ENCODE measurements around the gene GAS7.

GAS7 gene

DNA sequence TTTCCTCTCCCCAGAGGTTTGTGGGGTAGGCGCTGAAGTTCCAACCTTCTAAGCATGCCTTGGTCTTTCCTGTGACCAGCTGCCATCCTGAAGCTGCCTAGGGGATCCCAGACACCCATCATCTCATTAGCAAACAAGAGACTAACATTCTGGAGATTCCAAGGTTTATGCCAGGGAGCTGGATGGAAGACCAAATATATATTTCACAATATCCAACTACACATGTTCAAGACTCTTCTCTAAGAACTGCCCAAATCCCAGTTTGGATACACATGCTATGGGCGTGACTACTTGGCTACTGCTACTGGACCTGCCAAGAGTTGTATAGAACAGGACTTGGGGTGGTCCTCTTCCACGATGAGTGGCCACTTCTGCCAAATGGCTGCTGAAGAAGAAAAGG, 200.3 kb downstream of the GAS7 start:
- H3K27me3 ChIP-seq (replicated peaks; ENCODE audit: control insufficient read depth, insufficient read depth, low read length) = no peaks in the 10 kb centered on the region
- peaks cover 8% of the 10 kb centered on the region for H3K4me1 ChIP-seq (ENCODE audit: control insufficient read depth, insufficient read depth, low read length)
- DNase-seq (ENCODE audit: low read depth) = no peak
- H3K9me3 ChIP-seq (ENCODE audit: control insufficient read depth, low read length) = no peaks in the 10 kb centered on the region
- no peaks in the 10 kb centered on the region for H3K36me3 ChIP-seq (ENCODE audit: control insufficient read depth, insufficient read depth, low read length, severe bottlenecking)
- no peak overlapping the region for H3K9ac ChIP-seq (ENCODE audit: low read length)
- no peak overlapping the region for H3K4me3 ChIP-seq (ENCODE audit: low read length)

DNA sequence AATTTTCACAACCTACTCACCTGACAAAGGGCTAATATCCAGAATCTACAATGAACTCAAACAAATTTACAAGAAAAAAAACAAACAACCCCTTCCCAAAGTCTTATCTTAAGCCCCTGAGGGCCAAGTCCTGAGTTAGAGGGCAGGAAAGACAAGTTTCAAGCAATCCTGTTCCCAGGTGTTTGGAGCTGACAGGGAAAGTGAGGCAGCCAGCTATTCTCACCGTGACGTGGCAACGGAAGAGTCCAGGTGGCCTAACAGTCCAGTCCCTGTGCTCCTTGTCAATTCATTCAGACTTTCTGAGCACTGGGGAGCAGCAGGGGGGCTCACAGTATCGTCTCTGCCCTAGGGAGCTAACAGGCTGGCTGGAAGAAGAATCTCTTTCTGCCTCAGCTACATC, 203.6 kb downstream of the GAS7 start:
- Histone ChIP-seq H3K9me3 (ENCODE audit: control insufficient read depth, low read length) (no peaks in the 10 kb centered on the region), H3K4me3 (ENCODE audit: low read length) (no peak overlapping the region), H3K27me3 (replicated peaks; ENCODE audit: control insufficient read depth, insufficient read depth, low read length) (no peaks in the 10 kb centered on the region), H3K4me1 (ENCODE audit: control insufficient read depth, insufficient read depth, low read length) (no peaks in the 10 kb centered on the region), H3K36me3 (ENCODE audit: control insufficient read depth, insufficient read depth, low read length, severe bottlenecking) (no peaks in the 10 kb centered on the region), H3K9ac (ENCODE audit: low read length) (no peak overlapping the region)
- no peak for DNase-seq (ENCODE audit: low read depth)

DNA sequence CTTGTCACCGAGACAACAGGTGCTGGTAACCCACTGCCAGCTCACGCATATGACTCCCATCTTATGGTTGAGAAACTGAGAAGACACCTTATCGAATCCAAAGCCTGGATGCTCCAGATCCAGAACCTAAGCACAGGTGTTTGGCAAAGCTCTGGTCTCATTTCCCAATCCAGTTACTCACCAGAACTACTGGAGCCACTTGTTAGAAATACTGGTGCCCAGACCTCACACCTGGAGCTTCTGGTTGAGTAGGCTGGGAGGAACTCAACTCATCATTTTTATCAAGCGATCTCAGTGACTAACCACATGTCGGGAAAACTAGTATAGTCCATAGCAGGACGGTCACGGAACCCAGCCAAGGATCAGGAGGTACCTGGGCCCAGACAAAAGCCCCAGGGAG, 206.6 kb downstream of the GAS7 start:
- no peaks in the 10 kb centered on the region for H3K27me3 ChIP-seq (replicated peaks; ENCODE audit: control insufficient read depth, insufficient read depth, low read length)
- H3K9me3 ChIP-seq (ENCODE audit: control insufficient read depth, low read length) = no peaks in the 10 kb centered on the region
- no peak overlapping the region for H3K4me3 ChIP-seq (ENCODE audit: low read length)
- no peak overlapping the region for H3K9ac ChIP-seq (ENCODE audit: low read length)
- no peak for DNase-seq (ENCODE audit: low read depth)
- no peaks in the 10 kb centered on the region for H3K36me3 ChIP-seq (ENCODE audit: control insufficient read depth, insufficient read depth, low read length, severe bottlenecking)
- H3K4me1 ChIP-seq (ENCODE audit: control insufficient read depth, insufficient read depth, low read length) = peaks cover 3% of the 10 kb centered on the region

DNA sequence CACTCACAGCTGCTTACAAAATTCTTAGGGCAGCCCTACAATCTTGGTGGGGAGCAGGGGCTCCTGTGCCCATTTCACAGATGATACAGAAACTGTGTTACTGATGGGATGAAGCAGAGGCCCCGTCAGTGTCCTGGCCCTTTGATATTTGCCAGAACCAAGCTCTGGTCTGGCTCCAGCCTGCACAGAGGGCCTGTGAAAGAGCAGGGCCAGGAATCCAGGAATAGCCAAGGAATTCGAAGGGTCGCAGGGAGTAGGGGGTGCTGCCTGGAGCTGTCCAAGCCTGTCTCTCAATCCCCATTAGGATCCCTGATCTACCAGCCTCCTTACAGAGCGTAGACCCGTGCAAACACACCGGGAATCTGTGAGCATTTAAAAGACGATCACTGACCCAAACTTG, 207.1 kb downstream of the GAS7 start:
- peaks cover 5% of the 10 kb centered on the region for H3K4me1 ChIP-seq (ENCODE audit: control insufficient read depth, insufficient read depth, low read length)
- H3K9ac ChIP-seq (ENCODE audit: low read length) = no peak overlapping the region
- no peak overlapping the region for H3K4me3 ChIP-seq (ENCODE audit: low read length)
- no peaks in the 10 kb centered on the region for H3K9me3 ChIP-seq (ENCODE audit: control insufficient read depth, low read length)
- DNase-seq (ENCODE audit: low read depth) = no peak
- no peaks in the 10 kb centered on the region for H3K36me3 ChIP-seq (ENCODE audit: control insufficient read depth, insufficient read depth, low read length, severe bottlenecking)
- H3K27me3 ChIP-seq (replicated peaks; ENCODE audit: control insufficient read depth, insufficient read depth, low read length) = no peaks in the 10 kb centered on the region

DNA sequence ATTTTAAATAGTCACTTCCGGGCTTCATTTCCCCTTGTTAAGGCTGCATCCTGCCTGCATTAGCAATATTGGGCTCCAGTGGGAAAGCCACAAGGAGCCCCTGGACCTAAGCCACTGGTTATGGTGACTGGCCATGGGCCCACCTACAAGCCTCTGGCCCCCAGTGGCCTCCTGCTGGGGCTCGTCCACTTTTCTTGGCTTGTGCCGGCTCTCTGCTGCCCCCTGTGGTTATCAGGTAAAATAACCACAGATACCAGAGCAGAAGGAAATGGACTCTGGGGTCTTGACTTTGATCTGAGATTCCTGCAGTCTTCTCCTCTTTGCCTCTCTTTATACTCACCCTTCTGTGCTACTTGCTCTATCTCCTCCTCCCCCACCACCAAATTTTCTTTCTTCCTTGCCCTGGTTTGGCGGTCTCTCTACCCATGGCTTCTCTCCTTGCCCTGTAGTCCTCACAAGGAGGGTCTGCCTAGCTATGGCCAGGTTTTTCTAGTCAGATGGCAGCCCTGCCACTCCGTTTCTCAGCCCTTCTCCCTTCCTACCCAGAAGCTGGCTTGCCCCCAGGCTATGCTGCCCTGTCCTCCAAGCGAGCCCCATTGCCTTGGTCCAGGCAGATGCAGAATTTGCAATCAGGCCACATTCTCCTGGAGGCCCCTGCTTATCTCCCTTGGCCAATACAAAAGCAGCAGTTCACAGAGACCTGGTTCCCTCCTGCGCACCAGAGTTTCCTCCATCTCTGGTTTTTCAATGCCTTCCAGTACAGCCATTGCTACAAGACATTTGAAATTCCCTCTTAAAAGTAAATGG, 210.4 kb downstream of the GAS7 start:
- Histone ChIP-seq H3K4me1 (ENCODE audit: control insufficient read depth, insufficient read depth, low read length) (peaks cover 5% of the 10 kb centered on the region), H3K4me3 (ENCODE audit: low read length) (no peak overlapping the region), H3K27me3 (replicated peaks; ENCODE audit: control insufficient read depth, insufficient read depth, low read length) (no peaks in the 10 kb centered on the region), H3K9me3 (ENCODE audit: control insufficient read depth, low read length) (no peaks in the 10 kb centered on the region), H3K9ac (ENCODE audit: low read length) (no peak overlapping the region), H3K36me3 (ENCODE audit: control insufficient read depth, insufficient read depth, low read length, severe bottlenecking) (no peaks in the 10 kb centered on the region)
- peak; percentile 54 for DNase-seq (ENCODE audit: low read depth)

GRCh38 chr17:9986754-9987382, 211.5 kb downstream of the GAS7 start:
- no peaks in the 10 kb centered on the region for H3K9me3 ChIP-seq (ENCODE audit: control insufficient read depth, low read length)
- H3K4me1 ChIP-seq (ENCODE audit: control insufficient read depth, insufficient read depth, low read length) = peaks cover 5% of the 10 kb centered on the region
- no peaks in the 10 kb centered on the region for H3K36me3 ChIP-seq (ENCODE audit: control insufficient read depth, insufficient read depth, low read length, severe bottlenecking)
- no peak overlapping the region for H3K4me3 ChIP-seq (ENCODE audit: low read length)
- no peaks in the 10 kb centered on the region for H3K27me3 ChIP-seq (replicated peaks; ENCODE audit: control insufficient read depth, insufficient read depth, low read length)
- no peak for DNase-seq (ENCODE audit: low read depth)
- H3K9ac ChIP-seq (ENCODE audit: low read length) = no peak overlapping the region

DNA sequence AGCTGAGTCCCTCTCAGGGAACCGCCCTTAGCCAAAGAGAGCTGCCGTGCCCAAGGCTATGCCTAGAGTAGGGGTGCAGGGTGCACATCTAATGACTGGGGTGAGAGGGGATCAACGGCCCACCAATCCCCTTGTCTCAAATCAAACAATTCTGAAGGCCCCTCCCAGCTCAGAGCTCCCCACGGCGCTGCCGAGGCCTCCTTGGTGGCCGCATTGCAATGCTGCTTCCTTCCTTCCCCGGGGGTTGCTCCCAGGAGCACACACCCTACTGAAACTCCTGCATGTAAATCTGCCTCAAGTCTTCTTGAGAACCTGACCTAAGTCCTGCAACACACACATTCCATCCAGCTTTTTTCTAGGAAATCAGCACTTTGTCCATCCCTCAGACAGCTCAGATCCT, 212.8 kb downstream of the GAS7 start:
- Histone ChIP-seq H3K4me1 (ENCODE audit: control insufficient read depth, insufficient read depth, low read length) (peaks cover 5% of the 10 kb centered on the region), H3K9ac (ENCODE audit: low read length) (no peak overlapping the region), H3K27me3 (replicated peaks; ENCODE audit: control insufficient read depth, insufficient read depth, low read length) (no peaks in the 10 kb centered on the region), H3K36me3 (ENCODE audit: control insufficient read depth, insufficient read depth, low read length, severe bottlenecking) (peaks cover 2% of the 10 kb centered on the region), H3K9me3 (ENCODE audit: control insufficient read depth, low read length) (no peaks in the 10 kb centered on the region), H3K4me3 (ENCODE audit: low read length) (no peak overlapping the region)
- DNase-seq (ENCODE audit: low read depth) = no peak

DNA sequence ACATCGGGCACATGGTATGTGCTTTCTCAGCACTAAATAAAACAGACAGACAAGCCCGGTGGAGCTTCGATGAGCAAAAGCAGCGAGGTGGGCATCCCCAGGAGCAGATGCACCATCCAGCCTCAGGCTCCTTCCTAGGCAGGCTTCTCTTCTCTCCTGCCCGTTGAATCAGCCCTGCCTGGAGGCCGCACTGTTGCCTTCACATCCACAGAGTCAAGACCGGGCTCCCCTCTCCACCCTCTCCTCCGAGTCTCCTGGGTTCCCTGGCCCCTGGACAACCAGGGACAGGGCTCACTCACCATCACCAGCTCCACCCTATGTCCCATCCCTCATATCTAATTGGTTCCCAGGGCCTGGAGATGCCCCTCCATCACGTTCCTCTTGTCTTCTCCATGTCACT, 213.6 kb downstream of the GAS7 start:
- DNase-seq (ENCODE audit: low read depth) = no peak
- peaks cover 5% of the 10 kb centered on the region for H3K36me3 ChIP-seq (ENCODE audit: control insufficient read depth, insufficient read depth, low read length, severe bottlenecking)
- no peaks in the 10 kb centered on the region for H3K27me3 ChIP-seq (replicated peaks; ENCODE audit: control insufficient read depth, insufficient read depth, low read length)
- H3K4me1 ChIP-seq (ENCODE audit: control insufficient read depth, insufficient read depth, low read length) = peaks cover 5% of the 10 kb centered on the region
- no peaks in the 10 kb centered on the region for H3K9me3 ChIP-seq (ENCODE audit: control insufficient read depth, low read length)
- no peak overlapping the region for H3K9ac ChIP-seq (ENCODE audit: low read length)
- H3K4me3 ChIP-seq (ENCODE audit: low read length) = no peak overlapping the region

DNA sequence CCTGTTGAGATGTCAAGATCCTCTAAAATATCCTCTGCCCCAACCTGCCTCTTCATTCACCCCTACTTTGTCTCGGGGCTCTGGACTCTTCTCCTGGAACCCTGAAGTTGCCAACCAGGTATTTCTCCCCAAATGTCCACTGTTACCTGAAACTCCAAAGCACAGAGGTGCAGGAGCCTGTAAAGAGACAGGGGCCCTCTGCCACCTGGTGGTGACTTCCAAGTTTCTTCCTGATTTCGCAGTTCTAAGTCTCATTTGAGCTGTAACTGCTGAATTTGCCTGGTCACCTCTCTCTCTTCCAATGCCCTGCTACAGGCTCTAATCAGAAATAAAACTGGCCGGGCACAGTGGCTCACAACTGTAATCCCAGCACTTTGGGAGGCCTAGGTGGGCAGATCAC, 216.2 kb downstream of the GAS7 start:
- Histone ChIP-seq H3K27me3 (replicated peaks; ENCODE audit: control insufficient read depth, insufficient read depth, low read length) (no peaks in the 10 kb centered on the region), H3K4me3 (ENCODE audit: low read length) (no peak overlapping the region), H3K9me3 (ENCODE audit: control insufficient read depth, low read length) (no peaks in the 10 kb centered on the region), H3K4me1 (ENCODE audit: control insufficient read depth, insufficient read depth, low read length) (peaks cover 8% of the 10 kb centered on the region), H3K36me3 (ENCODE audit: control insufficient read depth, insufficient read depth, low read length, severe bottlenecking) (peaks cover 5% of the 10 kb centered on the region), H3K9ac (ENCODE audit: low read length) (no peak overlapping the region)
- DNase-seq (ENCODE audit: low read depth) = no peak

- Histone ChIP-seq H3K27me3 (replicated peaks; ENCODE audit: control insufficient read depth, insufficient read depth, low read length) (no peaks in the 10 kb centered on the region), H3K9ac (ENCODE audit: low read length) (no peak overlapping the region), H3K4me3 (ENCODE audit: low read length) (no peak overlapping the region), H3K9me3 (ENCODE audit: control insufficient read depth, low read length) (no peaks in the 10 kb centered on the region), H3K4me1 (ENCODE audit: control insufficient read depth, insufficient read depth, low read length) (peaks cover 6% of the 10 kb centered on the region), H3K36me3 (ENCODE audit: control insufficient read depth, insufficient read depth, low read length, severe bottlenecking) (peaks cover 5% of the 10 kb centered on the region)
- DNase-seq (ENCODE audit: low read depth) = no peak
Observed at GRCh38 chr17:9981344-9981915, 217.0 kb downstream of the GAS7 start.

GRCh38 chr17:9979463-9979995, 218.9 kb downstream of the GAS7 start:
- no peaks in the 10 kb centered on the region for H3K27me3 ChIP-seq (replicated peaks; ENCODE audit: control insufficient read depth, insufficient read depth, low read length)
- no peak overlapping the region for H3K4me3 ChIP-seq (ENCODE audit: low read length)
- DNase-seq (ENCODE audit: low read depth) = no peak
- H3K9ac ChIP-seq (ENCODE audit: low read length) = no peak overlapping the region
- H3K36me3 ChIP-seq (ENCODE audit: control insufficient read depth, insufficient read depth, low read length, severe bottlenecking) = peaks cover 5% of the 10 kb centered on the region
- H3K4me1 ChIP-seq (ENCODE audit: control insufficient read depth, insufficient read depth, low read length) = peaks cover 6% of the 10 kb centered on the region
- H3K9me3 ChIP-seq (ENCODE audit: control insufficient read depth, low read length) = no peaks in the 10 kb centered on the region

Data from adipocyte (in vitro differentiated cells).